GM19025 (cell line): ENCODE results near the gene RGPD6.
"Not testable (repeated sequence)": the region's sequence is repeated elsewhere in the genome, so short reads cannot be mapped to it uniquely, and the experiment has no call there.

ENCODE experiments used
- ATAC-seq: cut with Tn5 transposase; IDR thresholded peaks from one replicate; pipeline ENCODE4 v1.9.1; 2021; ENCODE audit warnings: mild to moderate bottlenecking, low read depth, moderate library complexity; ENCODE audit not compliant: unreplicated experiment

Gene RGPD6

GRCh38 chr2:110576763-110577416, at the start of gene RGPD6:
RGPD6 (minus strand) TSS chr2:110577222; CDS start chr2:110577024, 198 bp downstream.
- ATAC-seq = peak; percentile 98

- ATAC-seq = not testable (repeated sequence)
Measured at GRCh38 chr2:110619326-110619939, 42.4 kb upstream of the RGPD6 start.

GRCh38 chr2:110613927-110614326, 36.9 kb upstream of the RGPD6 start:
- not testable (repeated sequence) for ATAC-seq

GRCh38 chr2:110610613-110611250, 33.7 kb upstream of the RGPD6 start:
- ATAC-seq = peak; percentile 35

- ATAC-seq = peak; percentile 37
Measured at GRCh38 chr2:110609843-110610612, 33.0 kb upstream of the RGPD6 start.

- ATAC-seq = not testable (repeated sequence)
Measured at GRCh38 chr2:110608788-110609502, 31.9 kb upstream of the RGPD6 start.

- not testable (repeated sequence) for ATAC-seq
Measured at GRCh38 chr2:110605057-110605456, 28.0 kb upstream of the RGPD6 start.

- ATAC-seq = not testable (repeated sequence)
Measured at GRCh38 chr2:110603917-110604591, 27.0 kb upstream of the RGPD6 start.

GRCh38 chr2:110602139-110602538, 25.1 kb upstream of the RGPD6 start:
- ATAC-seq = not testable (repeated sequence)

GRCh38 chr2:110591973-110592372, 15.0 kb upstream of the RGPD6 start:
- not testable (repeated sequence) for ATAC-seq

- not testable (repeated sequence) for ATAC-seq
Measured at GRCh38 chr2:110589677-110590330, 12.8 kb upstream of the RGPD6 start.

- ATAC-seq = not testable (repeated sequence)
Measured at GRCh38 chr2:110588520-110588919, 11.5 kb upstream of the RGPD6 start.

- not testable (repeated sequence) for ATAC-seq
Measured at GRCh38 chr2:110579216-110579965, 2.4 kb upstream of the RGPD6 start.

- not testable (repeated sequence) for ATAC-seq
Measured at GRCh38 chr2:110578429-110578828, 1.4 kb upstream of the RGPD6 start.

- ATAC-seq = peak; percentile 55
Measured at GRCh38 chr2:110499755-110500377, 77.2 kb downstream of the RGPD6 start.

- not testable (repeated sequence) for ATAC-seq
Measured at GRCh38 chr2:110496027-110496426, 81.0 kb downstream of the RGPD6 start.

- ATAC-seq = not testable (repeated sequence)
Measured at GRCh38 chr2:110494488-110494887, 82.5 kb downstream of the RGPD6 start.

GRCh38 chr2:110488991-110489390, 88.0 kb downstream of the RGPD6 start:
- not testable (repeated sequence) for ATAC-seq
